GM19372 (cell line): ENCODE data around the gene SLC25A25.
"Not testable (repeated sequence)": the region's sequence is repeated elsewhere in the genome, so short reads cannot be mapped to it uniquely, and the experiment has no call there.

Experiments
- ATAC-seq: cut with Tn5 transposase; IDR thresholded peaks from one replicate; pipeline ENCODE4 v1.9.1; 2021; ENCODE audit warnings: mild to moderate bottlenecking, low read depth, moderate library complexity; ENCODE audit not compliant: unreplicated experiment

SLC25A25 gene

GRCh38 chr9:128051932-128052709, 15.9 kb upstream of the SLC25A25 start:
- no peak for ATAC-seq

DNA sequence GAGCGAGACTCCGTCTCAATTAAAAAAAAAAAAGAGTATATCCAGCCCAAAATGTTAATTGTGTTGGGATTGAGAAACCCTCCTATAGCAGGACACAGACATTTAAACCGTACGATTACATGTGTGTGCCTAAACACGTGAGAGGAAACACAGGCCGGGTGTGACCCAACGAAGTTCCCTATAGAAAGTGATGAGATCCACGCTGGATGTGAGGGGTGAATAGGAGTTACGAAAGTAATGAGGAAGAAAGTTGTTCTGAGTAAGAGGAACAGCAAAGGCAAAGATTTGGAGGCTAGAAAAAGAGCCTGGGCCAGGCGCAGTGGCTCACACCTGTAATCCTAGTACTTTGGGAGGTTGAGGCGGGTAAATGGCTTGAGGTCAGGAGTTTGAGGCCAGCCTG, 14.5 kb upstream of the SLC25A25 start:
- ATAC-seq = no peak

DNA sequence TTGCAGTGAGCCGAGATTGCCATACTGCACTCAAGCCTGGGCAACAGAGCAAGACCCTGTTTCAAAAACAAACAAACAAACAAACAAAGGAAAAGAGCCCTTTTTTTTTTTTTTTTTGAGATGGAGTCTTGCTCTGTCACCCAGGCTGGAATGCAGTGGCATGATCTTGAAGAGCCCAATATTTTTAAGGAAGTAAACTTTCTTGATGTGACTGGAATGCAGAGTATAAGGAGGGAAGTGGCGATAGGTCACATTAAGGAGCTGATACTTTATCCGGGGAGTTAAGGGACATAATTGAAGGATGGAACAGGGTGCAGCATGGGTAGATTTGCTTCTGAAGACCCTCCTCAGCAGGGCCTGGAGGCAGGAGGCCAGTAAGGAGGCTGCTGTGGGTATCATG, 13.9 kb upstream of the SLC25A25 start:
- ATAC-seq = no peak

DNA sequence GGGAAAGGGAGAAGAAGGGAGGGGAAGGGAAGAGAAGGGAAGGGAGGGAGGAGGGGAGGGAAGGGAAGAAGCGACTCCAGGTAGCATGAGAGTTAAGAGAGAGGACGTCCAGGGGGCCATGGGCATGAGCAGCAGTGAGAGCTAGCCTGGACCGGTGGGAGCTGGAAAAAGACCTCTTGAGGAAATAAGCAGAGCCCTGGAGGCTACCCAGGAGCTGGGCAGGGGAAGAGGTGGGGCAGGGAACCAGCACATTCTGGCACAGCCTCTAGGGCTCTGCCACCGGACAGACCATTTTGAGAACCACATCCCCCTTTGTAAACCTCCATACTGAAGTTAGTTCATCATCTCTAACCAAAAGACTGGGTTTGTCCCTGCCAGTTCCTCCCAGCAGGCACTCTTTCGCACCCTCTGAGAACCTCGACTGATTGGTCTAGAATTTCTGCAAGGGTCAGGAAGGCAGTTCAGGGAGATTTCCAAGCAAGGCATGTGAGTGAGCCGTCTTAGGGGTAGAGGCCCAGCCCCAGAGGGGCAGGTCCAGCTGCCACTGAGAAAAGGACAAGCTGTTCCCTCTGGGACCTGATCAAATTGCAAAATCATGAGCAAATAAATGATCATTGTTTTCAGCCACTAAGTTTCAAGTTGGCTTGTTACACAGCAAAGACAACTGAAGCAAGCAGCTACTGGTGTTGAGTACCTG, 12.5 kb upstream of the SLC25A25 start:
- no peak for ATAC-seq

- no peak for ATAC-seq
Observed at GRCh38 chr9:128056086-128056485, 11.9 kb upstream of the SLC25A25 start.

DNA sequence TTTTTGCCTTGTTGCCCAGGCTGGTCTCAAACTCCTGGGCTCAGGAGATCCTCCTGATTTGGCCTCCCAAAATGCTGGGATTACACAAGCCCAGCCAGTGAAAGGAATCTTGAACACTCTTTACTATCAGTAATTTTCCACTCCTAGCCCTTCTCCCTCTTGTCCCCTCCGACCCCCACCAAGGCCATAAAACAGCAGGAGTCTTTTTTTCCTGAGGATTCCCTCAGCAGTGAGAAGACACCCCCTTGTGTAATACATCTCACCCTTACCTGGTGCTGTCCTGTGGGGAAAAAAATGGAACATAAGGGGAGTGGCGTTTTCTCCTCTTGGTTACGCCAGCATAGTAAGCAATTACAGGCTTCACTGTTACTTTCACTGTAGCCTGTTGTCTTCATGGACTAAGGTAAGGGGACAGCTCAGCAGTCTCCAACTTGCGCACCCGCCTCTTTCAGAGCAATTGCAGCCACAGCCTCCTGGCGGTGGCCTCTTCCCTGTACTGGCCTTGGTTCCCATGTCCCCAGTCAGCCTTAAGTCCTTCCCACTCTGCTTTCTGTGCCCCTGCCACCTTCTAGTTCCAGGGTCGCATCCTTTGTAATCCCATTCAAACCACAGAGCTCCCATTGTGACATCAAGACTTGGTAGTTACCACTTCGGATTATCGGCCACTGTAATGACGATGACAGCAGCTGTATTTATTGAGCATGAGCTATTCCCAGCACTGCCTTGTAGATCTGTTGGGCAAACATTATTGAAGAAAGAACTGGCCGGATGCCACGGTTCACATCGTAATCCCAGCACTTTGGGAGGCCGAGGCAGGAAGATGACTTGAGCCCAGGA, 10.9 kb upstream of the SLC25A25 start:
- no peak for ATAC-seq

DNA sequence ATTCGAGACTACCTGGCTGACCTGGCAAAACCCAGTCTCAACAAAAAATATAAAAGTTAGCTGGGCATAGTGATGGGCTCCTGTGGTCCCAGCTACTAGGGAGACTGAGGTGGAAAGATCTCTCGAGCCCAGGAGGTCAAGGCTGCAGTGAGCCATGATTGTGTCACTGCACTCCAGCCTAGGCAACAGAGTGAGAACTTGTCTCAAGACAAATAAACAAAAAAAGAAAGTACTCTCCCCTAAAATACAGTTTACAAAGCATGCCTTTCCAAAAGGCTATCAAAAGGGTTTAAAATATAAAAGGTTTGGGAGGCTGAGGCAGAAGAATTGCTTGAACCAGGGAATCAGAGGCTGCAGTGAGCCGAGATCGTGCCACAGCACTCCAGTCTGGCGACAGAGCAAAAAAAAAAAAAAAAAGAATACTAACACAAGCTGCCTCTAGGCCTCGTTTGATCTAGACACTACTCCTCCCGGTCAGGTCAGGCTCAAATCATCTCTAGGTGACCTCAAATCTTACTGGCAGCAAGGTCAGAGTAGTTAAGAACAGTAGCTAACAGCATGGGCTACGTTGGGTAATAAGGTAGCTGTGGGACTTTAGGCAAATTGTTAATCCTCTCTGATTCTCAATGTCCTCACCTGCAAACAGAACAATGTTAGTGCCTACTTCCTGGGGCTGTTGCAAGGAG, 10.2 kb upstream of the SLC25A25 start:
- no peak for ATAC-seq

- ATAC-seq = no peak
Observed at GRCh38 chr9:128059365-128059983, 8.6 kb upstream of the SLC25A25 start.

DNA sequence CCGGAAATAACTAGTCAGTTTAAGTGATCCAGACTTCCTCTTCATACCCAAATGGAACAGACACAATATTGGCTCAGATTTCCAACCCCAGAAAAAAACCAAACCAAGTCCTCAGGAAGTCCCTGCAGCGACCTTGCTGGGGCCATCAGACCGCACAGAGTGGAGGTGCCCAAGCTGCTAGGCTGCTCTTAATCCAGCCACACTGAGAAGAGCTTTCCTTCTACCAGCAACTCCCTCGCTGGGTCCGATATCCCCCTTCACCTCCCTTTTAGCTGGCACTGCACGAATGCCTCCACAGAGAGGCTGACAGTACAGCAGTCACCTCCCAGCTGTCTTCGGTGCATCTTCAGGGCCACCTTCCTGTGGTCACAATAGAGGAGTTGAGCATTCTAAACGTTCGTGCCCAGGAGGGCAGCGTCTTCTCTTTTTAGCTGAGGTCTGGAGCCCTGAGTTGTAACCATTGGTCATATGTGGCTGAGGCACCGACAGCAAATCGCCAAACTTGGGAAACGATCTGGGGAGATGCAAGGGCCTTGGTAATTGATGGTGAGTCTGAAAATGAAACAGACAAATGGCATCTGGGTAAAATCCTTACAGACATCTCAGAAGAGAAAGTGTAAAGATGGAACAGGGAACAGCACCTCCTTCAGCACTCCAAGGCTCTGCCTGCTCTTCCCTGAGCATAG, 6.6 kb upstream of the SLC25A25 start:
- no peak for ATAC-seq

- no peak for ATAC-seq
Observed at GRCh38 chr9:128062279-128062678, 5.8 kb upstream of the SLC25A25 start.

GRCh38 chr9:128062846-128063831, 4.9 kb upstream of the SLC25A25 start:
- ATAC-seq = no peak

GRCh38 chr9:128065907-128066712, 1.9 kb upstream of the SLC25A25 start:
- ATAC-seq = no peak

GRCh38 chr9:128066713-128067644, 1.1 kb upstream of the SLC25A25 start, which contains the start of gene NAIF1:
NAIF1 (minus strand) TSS chr9:128067320; CDS start chr9:128067101, 219 bp downstream.
- ATAC-seq = peak; percentile 60

DNA sequence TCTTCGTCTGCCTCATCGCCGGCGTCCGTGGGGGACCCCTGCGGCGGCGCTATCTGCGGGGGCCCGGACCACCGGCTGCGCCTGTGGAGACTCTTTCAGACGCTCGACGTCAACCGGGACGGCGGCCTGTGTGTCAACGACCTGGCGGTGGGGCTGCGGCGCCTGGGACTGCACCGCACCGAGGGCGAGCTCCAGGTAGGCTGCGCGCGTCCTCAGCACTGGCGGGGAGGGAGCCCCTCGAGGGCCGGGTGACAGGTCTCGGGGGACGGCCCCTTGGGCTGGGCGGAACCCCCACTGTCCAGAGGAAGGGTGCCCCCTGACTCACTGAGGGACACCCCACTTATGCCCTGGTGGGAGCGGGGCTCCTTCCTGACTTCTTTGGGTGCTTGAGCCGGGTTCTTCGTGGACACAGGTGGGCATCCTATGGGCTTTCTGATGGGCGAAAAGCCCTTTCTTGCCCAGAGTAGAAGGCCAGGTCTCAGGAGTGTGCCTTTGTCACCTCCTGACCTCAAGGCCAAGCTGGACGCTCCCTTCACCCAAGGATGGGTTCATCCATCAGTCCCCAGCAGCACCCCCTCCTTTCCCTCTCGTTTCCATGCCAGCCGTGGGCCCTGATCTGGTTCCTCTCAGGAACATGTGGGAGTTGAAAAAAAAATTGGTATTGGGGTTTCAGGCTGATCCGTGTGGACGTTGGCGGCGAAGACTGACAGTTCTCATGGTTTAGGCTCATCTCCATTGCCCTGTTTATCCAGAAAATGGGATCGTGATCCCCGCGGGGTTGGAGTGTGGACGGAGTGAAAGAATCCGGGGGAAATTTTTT, 564 bp downstream of the SLC25A25 start:
- ATAC-seq = peak; percentile 2

DNA sequence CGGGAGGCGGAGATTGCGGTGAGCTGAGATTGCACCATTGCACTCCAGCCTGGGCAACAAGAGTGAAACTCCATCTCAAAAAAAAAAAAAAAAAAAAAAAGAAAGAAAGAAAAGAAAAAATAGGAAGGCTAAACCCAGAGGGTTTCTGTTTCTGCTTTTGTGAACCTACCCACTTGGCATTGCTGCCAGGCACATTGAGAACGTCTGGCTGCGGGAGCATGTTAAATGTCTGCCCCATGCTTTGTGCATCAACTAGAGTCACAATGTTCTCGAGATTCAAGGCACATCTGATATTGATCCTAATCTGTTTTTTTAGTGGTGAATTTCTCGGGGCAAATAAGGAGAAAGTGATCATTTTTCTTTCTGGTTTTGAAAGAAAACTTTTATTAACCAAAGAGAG, 2.8 kb downstream of the SLC25A25 start:
- no peak for ATAC-seq

DNA sequence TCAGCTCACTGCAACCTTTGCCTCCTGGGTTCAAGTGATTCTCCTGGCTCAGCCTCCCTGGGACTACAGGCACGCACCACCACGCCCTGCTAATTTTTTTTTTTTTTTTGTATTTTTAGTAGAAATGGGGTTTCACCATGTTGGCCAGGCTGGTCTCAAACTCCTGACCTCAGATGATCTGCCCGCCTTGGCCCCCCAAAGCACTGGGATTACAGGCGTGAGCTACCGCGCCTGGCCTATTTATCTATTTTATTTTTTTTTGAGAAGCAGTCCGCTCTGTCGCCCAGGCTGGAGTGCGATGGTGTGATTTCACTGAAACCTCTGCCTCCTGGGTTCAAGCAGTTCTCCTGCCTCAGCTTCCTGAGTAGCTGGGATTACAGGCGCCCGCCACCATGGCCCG, 3.4 kb downstream of the SLC25A25 start:
- not testable (repeated sequence) for ATAC-seq
